ENCODE data around the gene PPP1R1C.

Gene PPP1R1C

GRCh38 chr2:182050333-182051135 lies 64.9 kb downstream of the PPP1R1C start:
- Histone ChIP-seq H3K4me3 (ENCODE audit: low read depth, low read length) (no peak overlapping the region), H3K27ac (no peak overlapping the region), H3K9me3 (ENCODE audit: severe bottlenecking) (no peaks in the 10 kb centered on the region), H3K27me3 (ENCODE audit: insufficient read depth, low read depth, severe bottlenecking) (no peaks in the 10 kb centered on the region), H3K36me3 (no peaks in the 10 kb centered on the region)
- DNase-seq = no peak
- no peak for TF ChIP-seq CTCF (IDR thresholded peaks at IDR 0.05; ENCODE audit: low read depth, low read length)

GRCh38 chr2:182055993-182056392 lies 70.3 kb downstream of the PPP1R1C start:
- no peak overlapping the region for H3K27ac ChIP-seq
- H3K9me3 ChIP-seq (ENCODE audit: severe bottlenecking) = no peaks in the 10 kb centered on the region
- DNase-seq = no peak
- TF ChIP-seq CTCF (IDR thresholded peaks at IDR 0.05; ENCODE audit: low read depth, low read length) = no peak
- H3K27me3 ChIP-seq (ENCODE audit: insufficient read depth, low read depth, severe bottlenecking) = no peaks in the 10 kb centered on the region
- no peaks in the 10 kb centered on the region for H3K36me3 ChIP-seq
- H3K4me3 ChIP-seq (ENCODE audit: low read depth, low read length) = no peak overlapping the region

- TF ChIP-seq CTCF (IDR thresholded peaks at IDR 0.05; ENCODE audit: low read depth, low read length) = no peak
Measured at GRCh38 chr2:182057002-182057401, 71.3 kb downstream of the PPP1R1C start.

GRCh38 chr2:182058056-182058455 lies 72.4 kb downstream of the PPP1R1C start:
- H3K36me3 ChIP-seq = no peaks in the 10 kb centered on the region
- no peak overlapping the region for H3K4me3 ChIP-seq (ENCODE audit: low read depth, low read length)
- no peak overlapping the region for H3K27ac ChIP-seq
- no peak for DNase-seq
- H3K27me3 ChIP-seq (ENCODE audit: insufficient read depth, low read depth, severe bottlenecking) = no peaks in the 10 kb centered on the region
- no peak for TF ChIP-seq CTCF (IDR thresholded peaks at IDR 0.05; ENCODE audit: low read depth, low read length)
- H3K9me3 ChIP-seq (ENCODE audit: severe bottlenecking) = no peaks in the 10 kb centered on the region

More at GRCh38 chr2:182057002-182057401, 71.3 kb downstream of the PPP1R1C start:
- H3K4me3 ChIP-seq (ENCODE audit: low read depth, low read length) = no peak overlapping the region
- no peaks in the 10 kb centered on the region for H3K27me3 ChIP-seq (ENCODE audit: insufficient read depth, low read depth, severe bottlenecking)
- no peak overlapping the region for H3K27ac ChIP-seq
- no peak for DNase-seq
- no peaks in the 10 kb centered on the region for H3K36me3 ChIP-seq
- no peaks in the 10 kb centered on the region for H3K9me3 ChIP-seq (ENCODE audit: severe bottlenecking)

- H3K27ac ChIP-seq = no peak overlapping the region
- no peaks in the 10 kb centered on the region for H3K36me3 ChIP-seq
- no peak for TF ChIP-seq CTCF (IDR thresholded peaks at IDR 0.05; ENCODE audit: low read depth, low read length)
- H3K27me3 ChIP-seq (ENCODE audit: insufficient read depth, low read depth, severe bottlenecking) = no peaks in the 10 kb centered on the region
- no peak for DNase-seq
- no peak overlapping the region for H3K4me3 ChIP-seq (ENCODE audit: low read depth, low read length)
- no peaks in the 10 kb centered on the region for H3K9me3 ChIP-seq (ENCODE audit: severe bottlenecking)
Measured at GRCh38 chr2:182061739-182062138, 76.1 kb downstream of the PPP1R1C start.

All from WERI-Rb-1 (cell line).